Subcutaneous abdominal adipose tissue (tissue), 5 donors: Measurements from ENCODE around the gene SLC8A3.

ENCODE experiments used
- H3K27ac ChIP-seq: one replicate; pipeline ENCODE4 v1.7.0; 2013; ENCODE audit warnings: low read depth, mild to moderate bottlenecking, inconsistent platforms, low read length, moderate library complexity
- H3K27me3 ChIP-seq, 5 donors: one replicate each; pipeline ENCODE4 v1.7.0; 2013; ENCODE audit warnings: low read length in 5 of 5, inconsistent platforms in 1 of 5; ENCODE audit not compliant: control insufficient read depth in 5 of 5, insufficient read depth in 4 of 5
- H3K36me3 ChIP-seq, 5 donors: one replicate each; pipeline ENCODE4 v1.7.0; 2013; ENCODE audit warnings: low read length in 5 of 5; ENCODE audit not compliant: control insufficient read depth in 5 of 5, insufficient read depth in 5 of 5
- H3K4me1 ChIP-seq, 5 donors: one replicate each; pipeline ENCODE4 v1.7.0; 2013; ENCODE audit warnings: low read length in 5 of 5, mild to moderate bottlenecking in 3 of 5, moderate library complexity in 1 of 5; ENCODE audit not compliant: control insufficient read depth in 5 of 5, insufficient read depth in 5 of 5
- H3K4me3 ChIP-seq, 5 donors: one replicate each; pipeline ENCODE4 v1.7.0; 2013; ENCODE audit warnings: low read length in 5 of 5, low read depth in 1 of 5
- H3K9ac ChIP-seq, 5 donors: one replicate each; pipeline ENCODE4 v1.7.0; 2013; ENCODE audit warnings: low read length in 5 of 5, mild to moderate bottlenecking in 4 of 5, moderate library complexity in 3 of 5
- H3K9me3 ChIP-seq, 5 donors: one replicate each; pipeline ENCODE4 v1.7.0; 2013; ENCODE audit warnings: low read length in 5 of 5; ENCODE audit not compliant: control insufficient read depth in 5 of 5
- donor health status: healthy.
- donor health status: healthy.
- donor health status: healthy.
- donor health status: healthy.
- donor health status: healthy.

Gene SLC8A3

DNA sequence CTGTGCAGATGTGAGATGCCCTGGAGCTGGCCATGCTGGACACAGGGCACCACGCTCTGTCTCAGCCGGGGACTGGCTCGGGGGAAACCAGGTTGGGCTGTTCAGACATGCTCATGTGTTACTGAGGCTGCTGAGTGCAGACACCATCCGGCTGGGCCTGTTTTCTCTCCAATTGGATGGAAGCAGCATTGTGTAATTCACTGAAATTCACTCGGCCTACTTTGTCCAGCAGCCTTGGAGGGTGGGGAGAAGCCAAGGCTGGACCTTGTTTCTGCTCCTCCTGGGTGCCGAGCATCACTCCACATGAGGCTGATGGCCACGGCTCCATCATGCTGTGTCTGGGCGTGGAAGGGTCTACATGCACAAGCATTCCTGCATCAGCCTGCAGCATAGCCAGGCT, 178.8 kb downstream of the SLC8A3 start:
- Histone ChIP-seq H3K9ac (no peak overlapping the region), H3K36me3 (no peaks in the 10 kb centered on the region), H3K27me3 (peaks cover 0 to 6% (median 0%) of the 10 kb centered on the region in 5 donors), H3K4me3 (no peak overlapping the region), H3K9me3 (no peaks in the 10 kb centered on the region), H3K27ac (no peak overlapping the region), H3K4me1 (no peaks in the 10 kb centered on the region)

DNA sequence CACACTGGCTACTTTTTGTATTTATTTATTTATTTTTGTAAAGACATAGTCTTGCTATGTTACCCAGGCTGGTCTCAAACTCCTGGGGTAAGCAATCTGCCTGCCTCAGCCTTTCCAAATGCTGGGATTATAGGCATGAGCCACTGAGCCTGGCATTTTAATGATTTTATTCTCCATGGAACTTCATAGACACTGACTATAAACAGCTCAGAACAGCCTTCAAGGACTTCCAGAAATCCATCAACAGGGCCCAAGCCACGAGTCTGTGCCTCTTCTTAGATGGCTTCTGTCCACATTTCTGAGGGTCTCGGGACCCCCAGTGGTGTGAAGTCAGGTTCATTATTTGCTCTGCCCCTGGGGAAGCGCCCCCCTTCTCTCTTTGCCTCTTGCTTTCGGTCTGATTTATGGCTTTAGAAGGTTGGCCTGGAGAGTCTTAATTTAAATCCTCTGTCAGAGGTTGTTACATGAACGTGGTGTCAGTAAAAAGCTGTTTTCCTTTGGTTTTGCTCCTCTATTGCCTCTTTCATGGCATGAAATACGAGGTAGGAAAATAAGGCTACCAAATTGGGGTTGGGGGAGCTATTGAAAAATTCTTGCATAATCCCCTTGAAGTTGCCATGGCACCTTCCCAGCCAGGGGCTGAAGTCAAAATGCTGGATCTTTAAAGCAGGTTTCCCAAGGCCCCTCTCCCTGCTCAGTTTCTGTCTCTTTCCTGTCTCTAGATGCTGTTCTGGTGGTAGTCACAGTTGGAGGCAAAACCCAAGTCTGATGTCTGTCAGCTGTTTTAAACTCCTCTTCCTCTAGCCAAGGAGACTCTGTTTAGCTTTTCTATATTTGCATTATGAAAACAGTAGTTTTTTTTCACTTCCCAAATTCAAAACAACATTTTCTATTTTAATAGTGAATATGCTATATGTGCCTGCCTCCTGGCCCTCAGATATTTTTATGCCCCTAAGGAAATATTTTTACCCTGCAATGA, 180.2 kb downstream of the SLC8A3 start:
- Histone ChIP-seq H3K27ac (no peak overlapping the region), H3K9ac (no peak overlapping the region), H3K4me3 (no peak overlapping the region), H3K4me1 (no peaks in the 10 kb centered on the region), H3K9me3 (no peaks in the 10 kb centered on the region), H3K36me3 (no peaks in the 10 kb centered on the region), H3K27me3 (peaks cover 0 to 2% (median 0%) of the 10 kb centered on the region in 5 donors)

DNA sequence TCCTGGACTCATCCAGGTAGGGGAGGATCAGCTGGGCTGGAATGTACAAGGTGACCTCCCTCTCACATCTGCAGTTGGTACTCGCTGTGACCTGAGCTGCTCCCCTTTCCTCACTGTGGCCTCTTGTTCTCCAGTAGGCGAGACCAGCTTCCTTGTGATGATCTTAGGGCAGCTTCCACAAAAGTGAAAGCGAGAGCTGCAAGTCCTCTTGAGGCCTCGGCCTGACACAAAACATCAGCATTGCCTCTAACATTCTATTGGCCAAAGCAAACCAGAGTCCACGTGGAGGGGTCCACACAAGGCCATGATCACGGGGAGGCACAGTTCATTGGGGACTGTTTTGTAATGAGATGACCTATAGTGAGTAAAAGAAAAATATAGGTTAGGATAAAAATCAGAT, 182.1 kb downstream of the SLC8A3 start:
- H3K9ac ChIP-seq, result no peak overlapping the region
- H3K27ac ChIP-seq, result no peak overlapping the region
- H3K4me3 ChIP-seq, result no peak overlapping the region
- H3K9me3 ChIP-seq, result no peaks in the 10 kb centered on the region
- H3K4me1 ChIP-seq, result no peaks in the 10 kb centered on the region
- H3K36me3 ChIP-seq, result no peaks in the 10 kb centered on the region
- no peaks in the 10 kb centered on the region for H3K27me3 ChIP-seq

DNA sequence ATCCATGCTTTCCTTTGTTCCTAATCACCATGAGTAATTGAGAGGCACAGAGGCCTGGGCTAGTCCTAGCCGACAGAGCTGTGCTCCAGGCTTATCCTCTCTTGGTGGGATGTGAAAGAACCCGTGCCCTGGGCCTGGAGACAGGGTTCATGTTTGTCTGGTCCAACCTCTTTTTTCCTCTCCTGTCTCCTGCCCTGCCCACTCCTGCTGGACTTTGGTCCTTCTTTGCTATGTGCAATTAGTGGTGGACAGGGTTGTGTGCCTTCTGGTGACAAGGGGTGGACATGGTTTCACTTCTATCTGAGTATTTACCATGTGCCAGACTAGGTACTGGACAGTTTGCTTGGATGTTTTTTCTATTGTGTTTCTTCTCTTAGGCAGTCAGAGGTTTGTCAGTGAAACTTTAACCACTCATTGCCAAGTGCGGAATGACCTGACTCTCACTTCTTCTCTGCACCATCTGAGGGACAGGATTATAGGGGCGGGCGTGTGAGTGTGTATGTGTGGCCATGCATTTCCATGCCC, 183.4 kb downstream of the SLC8A3 start:
- no peaks in the 10 kb centered on the region for H3K4me1 ChIP-seq
- H3K27me3 ChIP-seq, result peaks cover 0 to 2% (median 0%) of the 10 kb centered on the region in 5 donors
- H3K4me3 ChIP-seq, result no peak overlapping the region
- no peak overlapping the region for H3K27ac ChIP-seq
- H3K36me3 ChIP-seq, result no peaks in the 10 kb centered on the region
- H3K9me3 ChIP-seq, result no peaks in the 10 kb centered on the region
- H3K9ac ChIP-seq, result no peak overlapping the region

DNA sequence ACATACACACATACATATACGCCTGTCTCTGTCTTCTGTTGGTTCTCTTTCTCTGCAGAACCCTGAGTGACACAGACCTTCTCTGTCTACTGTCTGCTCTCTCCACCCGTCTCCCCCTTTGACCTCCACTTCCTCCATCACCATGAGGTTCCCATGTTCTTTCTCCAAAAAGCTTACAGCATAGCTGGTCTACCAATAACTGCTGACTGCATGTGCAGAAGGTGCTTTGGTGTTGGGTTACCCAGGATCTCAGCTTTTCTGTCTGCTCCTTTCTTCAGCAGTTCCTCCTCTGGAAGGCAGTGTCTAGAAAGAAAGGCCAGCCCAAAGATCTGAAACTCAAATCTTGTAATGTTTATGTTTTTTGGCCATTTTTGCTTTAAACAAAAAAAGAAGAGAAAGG, 184.0 kb downstream of the SLC8A3 start:
- Histone ChIP-seq H3K27ac (no peak overlapping the region), H3K4me3 (no peak overlapping the region), H3K9me3 (no peaks in the 10 kb centered on the region), H3K4me1 (no peaks in the 10 kb centered on the region), H3K36me3 (no peaks in the 10 kb centered on the region), H3K9ac (no peak overlapping the region), H3K27me3 (peaks cover 0 to 2% (median 0%) of the 10 kb centered on the region in 5 donors)

DNA sequence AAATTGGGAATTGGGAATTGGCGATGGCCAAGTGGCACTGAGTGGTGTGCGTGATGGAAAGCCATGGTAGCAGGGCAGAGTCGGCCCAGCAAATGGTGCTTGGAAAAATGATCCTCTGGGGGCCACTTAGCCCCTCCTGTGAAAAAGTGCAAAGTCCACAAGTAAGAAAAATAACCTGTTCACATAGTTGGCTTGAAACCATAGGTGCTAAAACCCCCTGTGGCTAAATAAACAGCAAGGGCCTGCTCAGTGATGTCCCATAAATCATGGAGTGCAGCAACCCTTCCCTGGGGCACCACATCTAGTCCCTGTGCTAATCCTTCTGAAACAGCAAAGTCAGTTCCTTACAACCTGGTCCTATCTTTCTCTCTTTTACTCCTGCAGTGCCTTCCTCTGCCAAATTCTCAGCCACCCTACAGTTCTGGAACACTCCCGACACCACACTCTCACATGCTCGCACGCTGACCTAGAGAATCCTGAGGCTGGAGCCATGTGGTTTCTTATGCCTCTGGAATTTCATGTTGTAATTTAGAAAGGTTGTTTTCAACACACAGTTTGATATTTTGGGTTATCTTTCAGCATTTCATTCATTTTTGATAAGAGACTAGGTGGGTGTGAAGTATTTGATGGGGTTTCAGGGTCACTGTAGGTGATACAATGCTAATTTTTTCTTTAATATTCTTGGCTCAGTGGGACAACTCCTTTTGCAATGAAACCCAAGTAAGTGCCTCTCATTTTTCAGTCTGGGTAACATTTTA, 186.0 kb downstream of the SLC8A3 start:
- Histone ChIP-seq H3K9me3 (no peaks in the 10 kb centered on the region), H3K4me3 (no peak overlapping the region), H3K36me3 (no peaks in the 10 kb centered on the region), H3K4me1 (no peaks in the 10 kb centered on the region), H3K9ac (no peak overlapping the region), H3K27ac (no peak overlapping the region), H3K27me3 (peaks cover 0 to 2% (median 0%) of the 10 kb centered on the region in 5 donors)

DNA sequence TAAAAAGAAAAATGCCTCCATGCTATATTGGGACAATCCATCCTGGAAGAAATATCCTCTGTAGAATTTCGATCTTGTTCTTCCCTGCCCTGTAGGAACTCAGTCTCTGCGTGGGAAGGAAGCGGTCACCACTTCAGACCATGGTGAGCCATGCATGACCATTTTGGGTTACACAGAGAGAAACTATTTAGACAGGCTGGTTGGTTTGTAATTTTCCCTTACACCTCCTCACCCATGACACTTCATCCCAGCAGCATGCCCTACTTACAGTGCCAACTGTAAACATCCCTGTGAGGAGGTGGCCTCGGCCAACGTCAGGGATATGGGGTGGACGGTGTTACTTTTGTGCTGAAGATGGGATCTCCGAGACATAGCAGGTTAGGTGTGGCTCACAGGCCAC, 188.2 kb downstream of the SLC8A3 start:
- no peaks in the 10 kb centered on the region for H3K36me3 ChIP-seq
- no peaks in the 10 kb centered on the region for H3K4me1 ChIP-seq
- H3K27ac ChIP-seq, result no peak overlapping the region

DNA sequence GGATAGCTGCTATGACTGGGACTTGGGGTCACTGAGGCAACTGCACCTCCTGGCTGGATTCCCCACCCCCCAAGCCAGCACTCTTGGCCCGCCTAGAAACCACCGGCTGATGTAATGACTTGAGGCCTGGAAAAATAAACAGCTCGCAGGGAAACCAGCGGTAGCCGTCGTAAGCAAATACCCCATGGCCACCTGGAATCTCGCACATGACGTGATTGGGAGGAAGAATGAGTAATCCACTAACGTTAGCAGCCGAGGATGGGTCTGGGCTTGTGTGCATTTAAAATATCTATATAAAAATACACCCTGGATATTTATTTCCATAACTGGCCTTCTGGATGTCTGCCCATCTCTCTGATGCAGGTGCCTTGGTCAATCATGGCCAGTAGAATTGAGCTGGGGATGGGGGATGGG, 189.5 kb downstream of the SLC8A3 start:
- no peak overlapping the region for H3K4me3 ChIP-seq
- H3K9ac ChIP-seq, result no peak overlapping the region
- H3K27ac ChIP-seq, result no peak overlapping the region
- no peaks in the 10 kb centered on the region for H3K4me1 ChIP-seq
- no peaks in the 10 kb centered on the region for H3K9me3 ChIP-seq
- H3K36me3 ChIP-seq, result no peaks in the 10 kb centered on the region
- H3K27me3 ChIP-seq, result peaks cover 0 to 2% (median 0%) of the 10 kb centered on the region in 5 donors

More for the DNA sequence above, 188.2 kb downstream of the SLC8A3 start:
- no peak overlapping the region for H3K9ac ChIP-seq
- H3K9me3 ChIP-seq, result no peaks in the 10 kb centered on the region
- H3K4me3 ChIP-seq, result no peak overlapping the region
- peaks cover 0 to 2% (median 0%) of the 10 kb centered on the region in 5 donors for H3K27me3 ChIP-seq

DNA sequence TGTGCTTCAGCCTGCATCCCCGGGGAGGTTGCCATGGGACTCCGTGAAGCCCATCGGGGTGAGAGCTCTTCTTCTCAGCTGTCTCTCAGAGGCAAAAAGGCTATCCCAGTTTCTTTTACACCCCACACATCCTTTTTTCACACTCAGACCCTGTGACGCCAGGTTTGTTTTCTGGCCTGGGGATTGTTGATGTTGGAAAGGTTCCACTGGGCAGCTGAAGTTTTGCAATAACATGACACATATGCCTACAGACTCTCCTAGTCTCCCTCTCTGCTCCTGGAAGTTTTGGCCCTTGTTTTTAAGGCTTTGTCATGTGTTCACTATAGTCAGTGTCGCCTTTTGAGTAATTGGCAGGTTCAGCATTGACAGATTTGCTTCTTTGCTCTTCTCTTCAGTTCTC, 190.9 kb downstream of the SLC8A3 start:
- Histone ChIP-seq H3K27me3 (peaks cover 0 to 11% (median 0%) of the 10 kb centered on the region in 5 donors), H3K9me3 (no peaks in the 10 kb centered on the region), H3K9ac (no peak overlapping the region), H3K4me1 (no peaks in the 10 kb centered on the region), H3K36me3 (no peaks in the 10 kb centered on the region), H3K4me3 (no peak overlapping the region), H3K27ac (no peak overlapping the region)

DNA sequence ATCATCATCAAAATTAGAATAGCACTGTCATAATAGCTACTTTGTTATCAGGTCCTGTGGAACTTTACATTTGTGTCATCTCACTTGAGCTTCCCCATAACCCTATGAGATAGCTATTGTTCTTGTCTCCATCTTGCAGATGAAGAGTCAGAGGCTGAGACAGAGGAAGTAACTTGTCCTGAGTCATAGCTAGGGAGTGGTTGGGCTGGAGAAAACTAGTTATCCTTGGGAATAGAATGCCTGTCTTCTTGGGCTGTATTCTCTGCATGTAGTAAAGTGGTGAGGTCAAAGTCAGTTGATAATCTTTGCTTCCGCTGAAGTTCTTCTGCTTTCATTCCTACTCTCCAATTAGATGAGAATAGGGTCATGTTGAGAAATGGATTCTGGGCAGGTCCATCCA, 192.5 kb downstream of the SLC8A3 start:
- H3K4me1 ChIP-seq, result no peaks in the 10 kb centered on the region
- H3K36me3 ChIP-seq, result no peaks in the 10 kb centered on the region
- no peak overlapping the region for H3K4me3 ChIP-seq
- no peak overlapping the region for H3K9ac ChIP-seq
- H3K9me3 ChIP-seq, result no peaks in the 10 kb centered on the region
- H3K27me3 ChIP-seq, result peaks cover 0 to 16% (median 0%) of the 10 kb centered on the region in 5 donors
- H3K27ac ChIP-seq, result no peak overlapping the region
